Right lobe of liver (tissue), 4 donors: ENCODE measurements around the gene TOM1L2.

Experiments
- CTCF ChIP-seq, 4 donors: fragments of 200-600 bp in 3 of 4; fragments of 450-650 bp in 1 of 4; IDR thresholded peaks; one replicate each; pipeline versions ENCODE4 v1.5.1 to v1.8.0; 2016 to 2022; ENCODE audit warnings: antibody characterized with exemption in 4 of 4, mild to moderate bottlenecking in 2 of 4
- POLR2A ChIP-seq: fragments of 450-650 bp; IDR thresholded peaks from one replicate; pipeline ENCODE4 v1.6.1; 2017; ENCODE audit warnings: antibody characterized with exemption, mild to moderate bottlenecking
- donor health status: DM: no; HTN: no; CAD: no.
- donor health status: DM: no; HTN: no; CAD: no.
- donor health status: DM: no; HTN: yes; CAD: no.

- TF ChIP-seq CTCF (IDR thresholded peaks at IDR 0.05): no peak
- no peak for TF ChIP-seq POLR2A
Measured at GRCh38 chr17:17944743-17945142, 27.5 kb downstream of the TOM1L2 start.
